ENCODE results near the gene SESTD1.
"Not testable (repeated sequence)": the region's sequence is repeated elsewhere in the genome, so short reads cannot be mapped to it uniquely, and the experiment has no call there.

Gene SESTD1

GRCh38 chr2:179239195-179239594, 25.4 kb downstream of the SESTD1 start:
- no peak for DNase-seq (ENCODE audit: low read depth)

GRCh38 chr2:179238027-179238426, 26.6 kb downstream of the SESTD1 start:
- DNase-seq (ENCODE audit: low read depth): no peak

DNA sequence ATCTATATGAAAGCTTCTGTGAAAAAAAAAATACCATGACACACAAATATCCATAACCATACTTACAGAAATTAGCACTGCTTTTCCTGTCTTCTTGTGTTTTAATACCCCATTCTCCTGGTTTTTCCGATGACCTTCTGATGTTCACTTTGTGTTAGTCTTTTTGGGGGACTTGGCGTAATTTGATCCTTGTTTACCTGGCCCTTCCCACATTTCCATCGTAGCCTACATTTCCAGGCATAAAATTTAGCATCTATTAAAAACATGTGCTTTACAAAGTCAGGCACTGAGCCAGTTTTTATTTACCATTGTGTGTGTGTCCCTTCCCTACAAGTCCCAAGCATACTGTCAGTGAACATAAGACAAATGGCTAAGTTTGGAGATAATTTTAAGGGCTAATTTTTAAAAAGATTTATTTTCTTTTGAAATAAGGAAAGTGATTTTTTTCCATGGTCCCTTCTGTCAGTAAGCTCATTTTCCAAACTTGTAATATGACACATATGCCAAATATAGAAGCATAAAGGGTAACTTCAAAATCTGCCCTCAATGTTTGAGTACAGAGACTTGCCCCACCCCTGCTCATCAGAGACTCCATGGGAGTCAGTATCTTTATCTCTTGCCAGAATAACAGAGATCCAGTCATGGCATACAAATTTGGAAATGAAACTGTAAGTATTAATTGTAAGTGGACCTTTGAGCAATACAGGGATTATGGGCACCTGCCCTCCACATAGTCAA, 27.3 kb downstream of the SESTD1 start:
- peak; percentile 18 for DNase-seq (ENCODE audit: low read depth)

DNA sequence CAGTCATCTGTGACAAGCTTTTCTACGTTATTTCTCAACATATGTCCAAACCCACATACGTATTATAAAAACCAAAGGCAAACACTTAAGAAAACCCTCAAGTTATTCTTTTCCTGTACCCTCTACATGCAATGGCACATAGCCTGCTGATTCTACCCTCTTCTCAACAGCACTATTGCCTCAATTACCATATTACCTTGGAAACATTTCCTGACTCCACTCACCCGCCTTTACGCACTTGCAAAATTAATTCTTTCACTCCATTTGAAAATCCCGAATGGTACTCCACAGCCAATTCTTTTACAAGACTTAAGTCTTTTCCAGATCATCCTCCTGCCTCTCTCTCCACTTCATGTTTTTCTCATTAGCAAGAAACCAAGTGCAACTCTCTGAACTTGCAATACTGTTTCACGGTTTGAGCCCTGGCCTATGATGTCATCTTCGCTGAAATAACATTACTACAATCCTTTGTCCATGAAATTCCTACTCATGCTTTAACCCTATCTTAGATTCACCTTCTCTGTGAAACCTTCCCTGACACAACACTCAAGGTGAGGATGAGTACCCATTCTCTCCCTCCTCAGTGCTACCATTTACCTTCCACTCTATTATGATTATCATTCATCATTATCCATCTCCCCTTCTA, 29.0 kb downstream of the SESTD1 start:
- DNase-seq (ENCODE audit: low read depth): peak; percentile 64

GRCh38 chr2:179234658-179235240, 29.9 kb downstream of the SESTD1 start:
- DNase-seq (ENCODE audit: low read depth): no peak

- no peak for DNase-seq (ENCODE audit: low read depth)
These were observed 30.8 kb downstream of the SESTD1 start for GRCh38 chr2:179233626-179234430.

GRCh38 chr2:179233083-179233490, 31.5 kb downstream of the SESTD1 start:
- DNase-seq (ENCODE audit: low read depth): no peak

GRCh38 chr2:179226961-179227259, 37.7 kb downstream of the SESTD1 start:
- DNase-seq (ENCODE audit: low read depth): no peak

DNA sequence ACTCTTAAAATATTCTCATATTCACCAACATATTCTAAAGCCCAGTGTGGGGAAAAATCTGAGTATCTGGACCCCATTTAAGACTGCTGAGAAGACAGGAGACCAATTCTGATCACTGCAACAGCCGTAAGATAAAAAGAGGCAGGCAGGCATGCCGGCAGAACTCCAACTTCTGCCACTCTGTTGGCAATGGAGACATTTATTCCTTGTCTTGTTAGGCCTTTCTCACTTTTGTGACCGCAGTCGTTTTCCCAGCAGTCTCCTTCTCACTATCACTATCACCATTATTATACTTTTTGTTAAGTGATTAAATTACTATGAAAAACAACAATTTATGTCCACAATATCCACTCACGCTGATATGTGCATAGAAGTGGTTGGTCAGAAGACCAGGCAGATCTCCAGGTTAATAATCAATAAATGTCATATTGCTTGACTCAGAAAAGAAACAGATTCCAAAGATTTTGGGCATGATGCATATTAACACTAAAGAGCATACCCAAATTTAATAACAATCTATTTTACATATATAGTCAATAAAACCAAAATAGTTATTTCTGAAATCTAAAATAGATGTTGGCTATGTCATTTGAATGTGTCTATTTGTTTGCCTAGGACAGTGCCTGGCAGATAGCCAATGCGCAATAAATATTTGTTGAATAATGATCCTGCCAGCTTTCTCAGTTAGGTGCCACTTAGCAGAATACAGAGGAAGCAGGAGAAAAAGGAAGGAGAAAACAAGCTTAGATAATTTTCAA, 38.2 kb downstream of the SESTD1 start:
- no peak for DNase-seq (ENCODE audit: low read depth)

DNA sequence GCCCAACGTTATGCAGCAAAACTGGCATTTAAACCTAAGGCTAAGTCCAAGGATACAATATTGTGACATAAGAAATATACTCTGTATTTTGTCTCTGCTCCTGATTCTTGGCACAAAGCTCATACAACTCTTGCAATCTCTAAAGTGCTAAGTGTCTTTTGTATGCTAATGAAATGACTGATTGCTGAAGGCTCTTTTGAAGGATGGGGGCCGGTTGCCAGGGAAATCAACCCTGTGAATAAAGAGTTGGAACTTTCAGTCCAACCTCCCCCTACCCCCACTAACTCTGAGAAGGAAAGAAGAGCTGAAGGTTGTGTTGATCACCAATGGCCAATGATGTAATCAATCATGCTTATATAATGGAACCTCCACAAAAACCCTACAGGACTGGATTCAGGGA, 40.3 kb downstream of the SESTD1 start:
- DNase-seq (ENCODE audit: low read depth): no peak

GRCh38 chr2:179222076-179222475, 42.6 kb downstream of the SESTD1 start:
- no peak for DNase-seq (ENCODE audit: low read depth)

- peak; percentile 84 for DNase-seq (ENCODE audit: low read depth)
These were observed 45.6 kb downstream of the SESTD1 start for GRCh38 chr2:179218848-179219594.

DNA sequence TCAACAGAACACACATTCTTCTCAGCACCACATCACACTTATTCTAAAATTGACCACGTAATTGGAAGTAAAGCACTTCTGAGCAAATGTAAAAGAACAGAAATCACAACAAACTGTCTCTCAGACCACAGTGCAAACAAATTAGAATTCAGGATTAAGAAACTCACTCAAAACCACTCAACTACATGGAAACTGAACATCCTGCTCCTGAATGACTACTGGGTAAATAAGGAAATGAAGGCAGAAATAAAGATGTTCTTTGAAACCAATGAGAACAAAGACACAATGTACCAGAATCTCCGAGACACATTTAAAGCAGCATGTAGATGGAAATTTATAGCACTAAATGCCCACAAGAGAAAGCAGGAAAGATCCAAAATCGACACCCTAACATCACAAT, 50.0 kb downstream of the SESTD1 start:
- DNase-seq (ENCODE audit: low read depth): not testable (repeated sequence)

GRCh38 chr2:179211355-179211754, 53.3 kb downstream of the SESTD1 start:
- no peak for DNase-seq (ENCODE audit: low read depth)

DNA sequence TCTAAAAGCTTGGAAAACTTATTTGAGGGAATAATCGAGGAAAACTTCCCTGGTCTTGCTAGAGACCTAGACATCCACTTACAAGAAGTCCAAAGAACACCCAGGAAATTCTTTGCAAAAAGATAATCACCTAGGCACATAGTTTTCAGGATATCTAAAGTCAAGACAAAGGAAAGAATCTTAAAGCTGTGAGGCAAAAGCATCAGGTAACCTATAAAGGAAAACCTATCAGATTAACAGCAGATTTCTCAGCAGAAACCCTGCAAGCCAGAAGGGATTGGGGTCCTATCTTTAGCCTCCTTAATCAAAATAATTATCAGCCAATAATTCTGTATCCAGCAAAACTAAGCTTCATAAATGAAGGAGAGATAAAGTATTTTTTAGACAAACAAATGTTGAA, 56.4 kb downstream of the SESTD1 start:
- DNase-seq (ENCODE audit: low read depth): not testable (repeated sequence)

DNA sequence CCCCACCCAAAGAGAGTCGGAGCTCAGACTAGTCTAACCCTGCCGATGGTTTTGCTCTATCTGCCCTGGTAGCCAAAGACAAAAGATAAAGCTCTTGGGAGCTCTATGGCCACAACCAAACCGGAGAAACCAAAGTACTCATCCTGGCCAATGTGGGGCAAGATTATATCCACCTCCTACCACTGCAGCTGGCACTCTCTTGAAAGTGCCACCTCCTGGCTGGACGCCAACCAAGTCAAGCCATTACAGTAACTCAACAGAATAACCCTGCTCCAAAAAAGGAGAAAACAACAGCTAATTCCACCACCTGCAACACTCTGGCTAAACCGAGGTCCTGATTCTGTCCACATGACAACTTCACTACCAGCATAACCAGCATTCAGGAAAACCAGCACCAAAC, 57.6 kb downstream of the SESTD1 start:
- no peak for DNase-seq (ENCODE audit: low read depth)

DNA sequence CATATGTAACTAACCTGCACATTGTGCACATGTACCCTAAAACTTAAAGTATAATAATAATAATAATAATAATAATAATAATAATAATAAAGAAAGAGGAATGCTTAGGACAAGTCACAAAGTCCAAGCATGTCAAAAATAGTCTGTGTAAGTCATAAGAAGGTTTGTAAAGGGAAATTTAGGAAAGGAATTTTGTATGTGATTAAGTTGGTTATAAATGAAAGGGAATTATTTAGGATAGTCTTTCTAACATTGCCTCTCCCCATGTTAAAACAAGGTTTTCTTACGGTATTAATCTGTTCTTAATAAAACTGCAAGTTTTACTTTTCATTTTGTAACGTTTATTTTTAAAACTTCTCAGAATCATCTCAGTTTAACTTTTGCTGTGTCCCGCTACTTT, 62.8 kb downstream of the SESTD1 start:
- no peak for DNase-seq (ENCODE audit: low read depth)

DNA sequence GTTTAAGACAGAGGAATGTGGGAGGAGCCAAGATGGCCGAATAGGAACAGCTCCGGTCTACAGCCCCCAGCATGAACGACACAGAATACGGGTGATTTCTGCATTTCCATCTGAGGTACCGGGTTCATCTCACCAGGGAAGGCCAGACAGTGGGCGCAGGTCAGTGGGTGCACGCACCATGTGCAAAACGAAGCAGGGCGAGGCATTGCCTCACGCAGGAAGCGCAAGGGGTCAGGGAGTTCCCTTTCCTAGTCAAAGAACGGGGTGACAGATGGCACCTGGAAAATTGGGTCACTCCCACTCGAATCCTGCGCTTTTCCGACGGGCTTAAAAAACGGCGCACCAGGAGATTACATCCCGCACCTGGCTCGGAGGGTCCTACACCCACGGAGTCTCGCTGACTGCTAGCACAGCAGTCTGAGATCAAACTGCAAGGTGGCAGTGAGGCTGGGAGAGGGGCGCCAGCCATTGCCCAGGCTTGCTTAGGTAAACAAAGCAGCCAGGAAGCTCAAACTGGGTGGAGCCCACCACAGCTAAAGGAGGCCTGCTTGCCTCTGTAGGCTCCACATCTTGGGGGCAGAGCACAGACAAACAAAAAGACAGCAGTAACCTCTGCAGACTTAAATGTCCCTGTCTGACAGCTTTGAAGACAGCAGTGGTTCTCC, 68.6 kb downstream of the SESTD1 start:
- DNase-seq (ENCODE audit: low read depth): not testable (repeated sequence)

- no peak for DNase-seq (ENCODE audit: low read depth)
These were observed 69.5 kb downstream of the SESTD1 start for GRCh38 chr2:179195141-179195540.

GRCh38 chr2:179193759-179194394, 70.8 kb downstream of the SESTD1 start:
- no peak for DNase-seq (ENCODE audit: low read depth)
